GM12873 (cell line): ENCODE data around the gene RRAD.

ENCODE experiments used
- TF ChIP-seq, protein P1 (sequence below): IDR thresholded peaks from 2 replicates; pipeline ENCODE4 v1.5.1; 2012; ENCODE audit warnings: low read depth, mild to moderate bottlenecking, moderate library complexity, low read length, control low read depth; ENCODE audit not compliant: insufficient read depth; ENCODE audit errors: missing control alignments

RRAD gene

DNA sequence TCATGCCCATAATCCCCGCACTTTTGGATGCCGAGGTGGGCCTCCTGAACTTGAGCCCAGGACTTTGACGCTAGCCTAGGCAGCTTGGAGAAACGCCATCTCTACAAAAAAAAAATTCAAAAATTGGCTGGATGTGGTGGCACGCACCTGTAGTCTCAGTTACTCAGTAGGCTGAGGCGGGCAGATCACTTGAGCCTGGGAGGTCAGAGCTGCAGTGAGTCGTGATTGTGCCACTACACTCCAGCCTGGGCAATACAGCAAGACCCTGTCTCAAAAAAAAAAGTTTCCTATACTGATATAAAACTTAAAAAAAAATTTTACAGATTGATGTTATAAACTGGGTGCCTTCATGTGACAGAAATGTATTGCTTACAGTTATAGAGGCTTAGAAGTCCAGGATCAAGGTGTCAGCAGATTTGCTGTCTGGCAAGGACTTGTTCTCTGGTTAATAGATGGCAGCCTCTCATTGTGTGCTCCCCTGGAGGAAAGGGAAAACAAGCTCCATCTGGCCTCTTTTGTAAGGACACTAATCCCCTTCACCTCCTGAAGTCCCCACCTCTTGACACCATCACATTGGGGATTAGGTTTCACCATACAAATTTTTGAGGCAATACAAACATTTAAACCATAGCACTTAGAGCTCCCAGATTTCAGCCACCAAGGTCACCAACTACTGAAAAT is 27.2 kb upstream of the RRAD start:
- TF ChIP-seq, protein P1, sequence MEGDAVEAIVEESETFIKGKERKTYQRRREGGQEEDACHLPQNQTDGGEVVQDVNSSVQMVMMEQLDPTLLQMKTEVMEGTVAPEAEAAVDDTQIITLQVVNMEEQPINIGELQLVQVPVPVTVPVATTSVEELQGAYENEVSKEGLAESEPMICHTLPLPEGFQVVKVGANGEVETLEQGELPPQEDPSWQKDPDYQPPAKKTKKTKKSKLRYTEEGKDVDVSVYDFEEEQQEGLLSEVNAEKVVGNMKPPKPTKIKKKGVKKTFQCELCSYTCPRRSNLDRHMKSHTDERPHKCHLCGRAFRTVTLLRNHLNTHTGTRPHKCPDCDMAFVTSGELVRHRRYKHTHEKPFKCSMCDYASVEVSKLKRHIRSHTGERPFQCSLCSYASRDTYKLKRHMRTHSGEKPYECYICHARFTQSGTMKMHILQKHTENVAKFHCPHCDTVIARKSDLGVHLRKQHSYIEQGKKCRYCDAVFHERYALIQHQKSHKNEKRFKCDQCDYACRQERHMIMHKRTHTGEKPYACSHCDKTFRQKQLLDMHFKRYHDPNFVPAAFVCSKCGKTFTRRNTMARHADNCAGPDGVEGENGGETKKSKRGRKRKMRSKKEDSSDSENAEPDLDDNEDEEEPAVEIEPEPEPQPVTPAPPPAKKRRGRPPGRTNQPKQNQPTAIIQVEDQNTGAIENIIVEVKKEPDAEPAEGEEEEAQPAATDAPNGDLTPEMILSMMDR, result no peak

DNA sequence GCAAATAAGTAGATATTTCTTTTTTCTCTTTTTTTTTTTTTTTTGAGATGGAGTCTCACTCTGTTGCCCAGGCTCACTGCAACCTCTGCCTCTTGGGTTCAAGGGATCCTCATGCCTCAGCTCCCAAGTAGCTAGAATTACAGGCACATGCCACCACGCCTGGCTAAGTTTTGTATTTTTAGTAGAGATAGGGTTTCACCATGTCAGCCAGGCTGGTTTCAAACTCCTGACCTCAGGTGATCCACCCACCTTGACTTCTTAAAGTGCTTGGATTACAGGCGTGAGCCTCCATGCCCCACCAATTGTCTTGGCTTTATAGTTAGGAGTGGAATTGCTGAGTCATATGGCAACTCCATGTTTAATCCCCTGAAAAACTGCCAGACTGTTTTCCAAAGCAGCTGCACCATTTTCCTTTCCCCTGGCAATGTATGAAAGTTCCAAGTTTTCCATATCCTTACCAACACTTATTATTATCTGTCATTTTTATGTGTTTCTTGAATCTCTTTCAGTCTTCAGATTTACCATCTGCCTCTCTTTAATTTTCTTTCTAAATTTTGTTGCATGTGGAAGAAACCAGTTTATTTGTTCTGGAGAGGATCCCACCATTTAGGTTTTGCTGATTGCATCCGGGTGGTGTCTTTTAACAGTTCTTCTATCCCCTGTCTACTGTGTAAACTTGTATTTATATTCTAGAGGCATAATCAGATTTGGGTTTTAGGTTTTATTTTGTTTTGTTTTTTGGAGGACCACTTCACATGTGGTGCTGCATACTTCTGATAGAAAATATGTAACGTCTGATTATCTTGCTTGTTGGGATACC is 25.8 kb upstream of the RRAD start:
- TF ChIP-seq, protein P1, result no peak

DNA sequence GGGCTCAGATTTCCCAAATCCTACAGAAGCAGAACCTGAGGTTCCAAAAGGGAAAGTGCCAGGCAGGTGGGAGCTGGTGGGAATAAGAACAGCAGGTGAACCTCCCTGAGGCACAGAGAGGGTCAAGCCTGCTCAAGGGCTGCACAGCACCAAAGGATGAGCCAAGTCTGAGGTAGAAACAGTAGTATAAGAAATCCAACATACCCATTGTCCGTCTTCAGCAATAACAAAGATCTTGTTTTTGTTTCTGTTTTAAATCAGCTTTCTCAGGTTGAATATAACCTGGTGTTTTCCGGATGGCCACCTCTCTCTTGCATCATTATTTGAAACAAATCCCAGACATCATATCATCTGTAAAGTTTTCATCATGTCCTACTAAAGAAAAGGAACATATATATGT is 25.1 kb upstream of the RRAD start:
- TF ChIP-seq, protein P1, result no peak

DNA sequence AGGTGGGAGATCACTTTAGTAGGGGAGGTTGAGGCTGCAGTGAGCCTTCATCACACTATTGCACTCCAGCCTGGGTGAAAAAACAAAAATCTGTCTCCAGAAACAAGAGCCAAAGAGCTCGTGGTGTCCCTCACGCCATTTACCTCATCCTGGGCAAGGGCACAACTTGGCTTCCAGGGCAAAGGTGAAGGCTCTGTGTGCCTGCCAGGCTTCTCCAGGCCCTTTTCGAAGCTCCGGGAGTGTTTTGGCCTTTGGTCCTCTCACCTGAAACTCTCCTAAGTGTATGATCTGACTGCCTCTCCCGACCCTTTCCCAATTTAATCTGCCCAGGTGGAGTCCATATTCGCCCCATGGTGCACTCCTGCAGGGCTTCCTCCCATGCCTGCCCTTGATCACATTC is 24.1 kb upstream of the RRAD start:
- TF ChIP-seq, protein P1, result no peak

DNA sequence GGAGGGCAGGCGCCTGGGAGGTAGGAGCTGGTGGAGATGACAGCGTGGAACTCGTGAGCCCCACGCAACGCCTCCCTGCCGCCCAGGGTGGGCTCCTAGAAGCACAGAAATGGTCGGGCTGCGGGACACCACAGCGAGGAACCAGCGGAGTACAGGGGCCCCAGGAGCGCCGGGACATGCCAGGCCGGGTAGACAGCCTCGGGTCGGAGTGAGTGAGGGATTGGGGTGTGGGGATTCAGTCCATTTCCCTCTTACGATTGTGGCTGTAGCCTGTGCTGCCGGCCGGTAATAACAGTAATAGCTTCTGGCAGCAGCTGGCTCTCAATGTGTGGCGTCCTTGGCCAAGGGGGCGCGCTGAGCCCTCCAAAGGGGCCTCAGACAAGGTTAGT is 23.5 kb upstream of the RRAD start:
- TF ChIP-seq, protein P1, result no peak

DNA sequence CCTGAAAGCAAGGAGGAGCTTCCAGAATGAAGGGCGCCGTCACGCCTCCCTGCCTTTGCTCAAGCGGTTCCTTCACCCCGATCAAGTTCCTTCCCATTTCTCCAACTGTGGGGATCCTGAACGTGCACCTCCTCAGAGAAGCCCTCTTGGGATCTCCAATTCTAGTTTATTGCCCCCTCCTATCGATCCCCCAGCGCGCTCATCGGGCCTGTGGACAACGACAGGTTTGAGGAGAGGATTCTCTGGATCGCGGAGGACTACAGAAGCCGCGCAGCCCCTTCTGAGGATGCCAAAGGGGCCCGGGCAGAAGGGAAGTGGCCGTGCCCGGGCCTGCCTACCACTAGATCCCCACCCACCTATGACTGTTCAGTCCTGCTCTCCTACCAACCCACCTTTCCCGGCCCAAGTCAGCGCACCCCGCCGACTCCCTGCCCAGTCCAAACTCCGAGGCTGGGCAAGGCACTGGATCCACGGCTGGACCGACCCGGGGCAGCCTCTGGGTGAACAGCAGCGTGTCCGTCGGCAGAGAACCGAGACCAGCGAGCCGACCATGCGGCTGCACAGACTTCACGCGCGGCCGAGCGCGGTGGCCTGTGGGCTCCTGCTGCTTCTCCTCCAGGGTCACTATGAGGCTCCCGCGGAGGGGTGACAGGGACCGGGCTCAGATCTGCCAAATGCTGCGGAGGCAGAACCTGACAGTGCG is 22.9 kb upstream of the RRAD start:
- TF ChIP-seq, protein P1, result no peak

DNA sequence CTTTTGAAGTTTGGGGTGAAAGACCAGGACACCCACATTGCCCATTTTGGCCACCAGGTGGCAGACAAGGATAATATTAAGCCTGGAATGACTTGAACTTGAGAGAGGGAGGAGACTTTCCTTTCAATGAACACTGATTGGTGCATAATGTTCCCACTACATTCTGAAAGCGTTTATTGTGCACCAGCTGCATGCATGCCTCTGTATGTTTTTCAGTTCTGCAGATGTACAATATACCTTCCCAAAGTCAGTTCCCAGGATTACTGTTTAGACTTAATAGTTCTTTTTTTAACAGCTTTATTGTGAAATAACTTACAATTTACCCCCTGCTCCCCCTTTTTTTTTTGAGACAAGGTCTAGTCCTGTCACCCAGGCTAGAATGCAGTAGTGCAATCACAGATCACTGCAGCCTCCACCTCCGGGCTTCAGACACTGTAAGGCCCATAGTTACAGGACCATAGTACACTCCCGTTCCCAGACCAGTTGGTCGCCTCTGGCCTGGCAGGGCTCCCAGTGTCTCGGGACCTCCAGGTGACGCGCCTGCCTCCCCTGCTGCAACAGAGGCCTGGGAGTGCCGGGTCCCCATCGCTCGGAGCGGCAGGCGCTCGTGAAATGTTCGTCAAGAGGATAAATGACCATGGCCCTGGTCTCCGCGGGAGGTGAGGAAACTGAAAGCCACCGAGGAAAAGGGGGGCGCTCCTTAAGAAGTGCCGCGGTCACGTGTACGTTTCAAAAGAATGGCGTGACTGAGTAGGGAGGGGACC is 22.1 kb upstream of the RRAD start:
- TF ChIP-seq, protein P1, result peak; percentile 80
